GM12892 (cell line): ENCODE results near the gene WTAP.

Experiments used
- POLR2A ChIP-seq: IDR thresholded peaks from 2 replicates; pipeline ENCODE4 v1.6.1; 2011; ENCODE audit warnings: low read depth, low read length, control low read depth
- POLR2AphosphoS5 ChIP-seq: IDR thresholded peaks from 2 replicates; pipeline ENCODE4 v1.6.1; 2011; ENCODE audit warnings: low read depth, low read length, control low read depth
- TAF1 ChIP-seq: IDR thresholded peaks from 2 replicates; pipeline ENCODE4 v1.6.1; 2011; ENCODE audit warnings: low read depth, mild to moderate bottlenecking, control low read depth, low read length, borderline replicate concordance

DNA sequence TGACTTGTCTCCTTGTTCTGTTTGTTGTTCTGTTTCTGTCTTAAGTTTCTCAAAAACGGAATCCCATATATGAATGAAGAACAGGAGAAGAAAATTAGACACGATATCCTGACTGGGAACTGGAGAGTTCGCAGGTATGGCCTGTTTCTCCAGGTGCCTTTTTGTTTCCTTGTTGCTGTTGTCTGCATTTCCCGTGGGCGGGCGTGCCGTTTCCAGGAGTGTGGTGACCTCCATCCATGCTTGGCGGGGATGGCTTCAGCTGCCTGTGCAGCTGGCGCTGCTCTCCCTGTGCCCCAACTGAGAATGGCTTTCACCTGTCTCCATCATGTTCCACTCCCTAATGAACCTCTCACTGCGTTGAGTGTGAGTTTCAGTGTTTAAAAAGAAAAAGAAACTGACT, 77.2 kb downstream of the WTAP start:
- TF ChIP-seq TAF1 (no peak), POLR2AphosphoS5 (no peak), POLR2A (no peak)
